ENCODE data around the gene ITLN1.
A peak's percentile ranks its signal among the peaks of the same experiment; 100 is the strongest.

Gene ITLN1

DNA sequence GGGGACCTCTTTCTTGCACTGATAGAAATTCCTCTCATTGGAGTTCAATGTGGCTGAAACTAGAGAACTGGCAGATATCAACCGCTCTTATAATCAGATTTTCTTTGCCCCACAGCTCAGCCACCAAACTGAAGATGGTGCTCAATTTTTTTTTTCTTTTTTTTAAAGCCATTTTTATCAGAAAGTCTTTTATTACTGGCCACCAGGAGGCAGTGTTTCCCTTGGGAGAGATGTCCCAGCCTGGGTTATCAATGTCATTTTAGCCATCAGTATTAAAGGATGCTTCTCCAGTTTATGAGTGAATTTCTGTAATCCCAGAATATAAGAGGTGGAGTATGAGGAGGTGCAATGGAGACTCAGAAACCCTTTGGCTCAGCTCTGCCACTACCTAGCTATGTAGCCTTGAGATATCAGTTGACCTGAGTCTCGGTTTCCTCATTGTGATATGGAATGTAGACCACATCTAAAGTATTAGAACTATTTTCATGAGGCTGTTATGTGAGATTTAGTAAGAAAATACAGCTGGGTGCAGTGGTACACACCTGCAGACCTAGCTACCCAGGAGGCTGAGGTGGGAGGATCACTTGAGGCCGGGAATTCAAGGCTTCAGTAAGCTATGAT lies 49.9 kb downstream of the ITLN1 start:
- H3K27ac ChIP-seq = peak overlapping the region in 1 of 2 donors; percentile 44
- H3K4me3 ChIP-seq = no peak overlapping the region
- peak; percentile 17 for DNase-seq (ENCODE audit: low spot score)
- TF ChIP-seq, protein P1, sequence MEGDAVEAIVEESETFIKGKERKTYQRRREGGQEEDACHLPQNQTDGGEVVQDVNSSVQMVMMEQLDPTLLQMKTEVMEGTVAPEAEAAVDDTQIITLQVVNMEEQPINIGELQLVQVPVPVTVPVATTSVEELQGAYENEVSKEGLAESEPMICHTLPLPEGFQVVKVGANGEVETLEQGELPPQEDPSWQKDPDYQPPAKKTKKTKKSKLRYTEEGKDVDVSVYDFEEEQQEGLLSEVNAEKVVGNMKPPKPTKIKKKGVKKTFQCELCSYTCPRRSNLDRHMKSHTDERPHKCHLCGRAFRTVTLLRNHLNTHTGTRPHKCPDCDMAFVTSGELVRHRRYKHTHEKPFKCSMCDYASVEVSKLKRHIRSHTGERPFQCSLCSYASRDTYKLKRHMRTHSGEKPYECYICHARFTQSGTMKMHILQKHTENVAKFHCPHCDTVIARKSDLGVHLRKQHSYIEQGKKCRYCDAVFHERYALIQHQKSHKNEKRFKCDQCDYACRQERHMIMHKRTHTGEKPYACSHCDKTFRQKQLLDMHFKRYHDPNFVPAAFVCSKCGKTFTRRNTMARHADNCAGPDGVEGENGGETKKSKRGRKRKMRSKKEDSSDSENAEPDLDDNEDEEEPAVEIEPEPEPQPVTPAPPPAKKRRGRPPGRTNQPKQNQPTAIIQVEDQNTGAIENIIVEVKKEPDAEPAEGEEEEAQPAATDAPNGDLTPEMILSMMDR (IDR thresholded peaks at IDR 0.05) = peak; percentile 33

DNA sequence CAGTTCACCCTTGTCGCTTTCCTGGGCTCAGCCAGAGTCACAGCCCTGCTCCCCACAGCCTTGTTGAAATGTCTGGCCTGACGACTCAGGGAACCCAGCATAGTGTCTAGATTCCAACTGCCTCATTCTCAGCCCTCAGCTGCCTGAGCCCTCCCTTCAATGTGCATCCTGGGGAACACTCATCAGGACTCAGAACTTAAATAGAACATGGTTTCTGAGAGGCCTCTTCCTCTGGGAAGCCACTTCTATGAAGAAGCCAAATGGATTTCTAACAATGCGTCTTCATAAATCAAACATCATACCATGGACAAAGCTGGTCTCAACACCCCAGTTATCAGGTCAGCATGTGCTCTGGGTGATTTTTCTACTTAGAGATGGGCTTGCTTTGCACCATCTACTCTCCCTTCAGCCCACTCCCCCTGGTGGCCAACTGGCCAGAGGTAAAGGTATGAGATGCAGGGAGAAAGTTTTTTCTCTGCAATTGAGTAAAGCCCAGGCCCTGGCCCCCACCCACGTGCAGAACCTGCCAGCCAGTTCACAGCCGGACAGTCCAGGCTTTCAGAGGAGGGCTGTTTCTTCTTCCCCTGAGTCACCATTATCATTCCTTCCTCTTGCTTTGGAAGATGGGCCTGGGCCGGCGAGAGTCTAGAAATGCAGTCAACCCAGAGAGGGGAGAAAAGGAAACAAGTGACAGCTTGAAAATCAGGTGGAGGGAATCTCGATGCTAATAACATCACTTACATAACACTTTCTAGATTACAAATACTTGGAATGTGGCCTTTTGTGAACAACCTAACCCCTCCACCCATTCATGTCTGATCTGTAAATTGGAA lies 54.4 kb downstream of the ITLN1 start:
- Histone ChIP-seq H3K27ac (no peak overlapping the region), H3K4me3 (no peak overlapping the region)
- peak; percentile 58 for DNase-seq (ENCODE audit: low spot score)
- TF ChIP-seq, protein P1 (IDR thresholded peaks at IDR 0.05) = no peak

DNA sequence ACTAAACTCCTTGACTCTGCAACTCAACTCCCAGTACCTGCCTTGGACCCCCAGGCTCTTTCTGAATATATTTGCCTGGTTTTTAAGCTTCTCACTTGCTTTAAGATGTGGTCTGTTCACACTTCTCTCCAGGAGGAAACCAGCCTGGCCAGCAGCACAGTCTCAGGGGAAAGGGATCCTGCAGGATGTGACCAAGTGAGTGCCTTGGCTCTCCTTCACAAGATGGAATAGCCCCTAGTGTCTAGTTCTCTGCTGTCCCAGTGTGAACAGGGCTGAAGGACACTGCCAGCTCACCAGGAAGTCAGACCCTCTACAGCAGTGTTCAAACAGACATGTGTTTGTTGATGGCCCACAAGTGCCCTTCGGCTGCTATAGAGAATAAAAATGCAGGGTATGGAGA lies 55.2 kb downstream of the ITLN1 start:
- Histone ChIP-seq H3K4me3 (no peak overlapping the region), H3K27ac (no peak overlapping the region)
- DNase-seq (ENCODE audit: low spot score) = peak; percentile 31
- TF ChIP-seq, protein P1 (IDR thresholded peaks at IDR 0.05) = no peak

DNA sequence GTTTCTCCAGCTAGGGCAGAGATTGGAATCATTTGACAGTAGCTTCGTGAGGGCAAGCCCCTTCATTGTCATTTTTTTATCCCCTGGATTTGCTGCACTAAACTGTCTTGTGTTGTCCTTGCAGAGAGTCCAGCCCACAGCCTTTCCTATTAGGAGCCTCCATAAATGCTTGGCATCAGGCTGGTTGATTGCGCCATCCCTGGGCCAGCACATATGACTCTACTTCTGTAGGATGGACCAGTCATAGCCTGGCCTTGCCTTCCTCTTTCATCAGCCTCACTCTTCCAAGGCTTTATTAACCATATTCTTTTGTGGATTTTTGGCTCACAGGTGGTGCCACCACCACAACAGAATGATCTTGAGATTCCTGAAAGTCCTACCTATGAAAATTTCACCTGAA lies 57.6 kb downstream of the ITLN1 start:
- TF ChIP-seq, protein P1 (IDR thresholded peaks at IDR 0.05) = no peak
- DNase-seq (ENCODE audit: low spot score) = peak; percentile 33
- H3K4me3 ChIP-seq = no peak overlapping the region
- no peak overlapping the region for H3K27ac ChIP-seq

DNA sequence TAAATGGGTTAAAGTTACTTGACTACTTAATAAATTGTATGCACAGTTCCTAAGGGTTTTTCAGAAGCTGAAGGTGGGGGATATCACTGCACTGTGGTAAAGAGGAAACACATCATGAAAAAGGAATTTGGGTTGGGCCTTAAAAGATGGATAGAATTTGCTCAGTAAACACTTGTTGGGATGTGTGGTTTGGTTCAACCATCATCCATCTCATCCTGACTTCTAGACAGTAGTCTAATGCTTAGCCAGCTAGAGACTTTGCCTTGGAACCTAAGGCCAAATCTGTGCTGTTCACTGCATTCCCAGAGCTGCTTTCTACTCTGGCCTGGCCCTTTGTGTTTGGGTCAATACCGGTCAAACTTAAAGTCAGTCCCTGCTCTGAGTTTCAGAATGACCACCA lies 58.4 kb downstream of the ITLN1 start:
- Histone ChIP-seq H3K27ac (no peak overlapping the region), H3K4me3 (no peak overlapping the region)
- TF ChIP-seq, protein P1 (IDR thresholded peaks at IDR 0.05) = no peak
- no peak for DNase-seq (ENCODE audit: low spot score)
